Measurements from ENCODE around the gene COP1.

DNA sequence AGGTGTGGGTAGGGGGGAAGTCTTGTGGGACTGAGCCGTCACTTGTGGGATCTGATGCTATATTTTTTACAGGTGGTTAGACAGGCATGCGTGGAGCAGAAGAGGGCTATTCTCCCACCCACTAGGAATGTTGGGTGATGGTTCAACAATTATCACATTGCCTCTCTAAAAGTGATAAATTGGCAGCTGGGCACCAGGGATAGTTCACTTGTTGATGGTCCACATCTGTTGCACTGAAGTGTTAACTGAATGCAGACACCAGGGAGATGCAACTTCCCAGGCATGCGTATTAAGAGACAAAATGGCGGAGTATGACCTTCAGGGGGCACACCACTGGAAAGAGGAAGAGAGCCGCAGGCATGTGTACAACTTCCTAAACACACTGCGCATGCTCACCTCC, 270.4 kb downstream of the COP1 start:
- TF ChIP-seq POLR2AphosphoS5 (IDR thresholded peaks at IDR 0.05) = no peak
- TF ChIP-seq, protein P1, sequence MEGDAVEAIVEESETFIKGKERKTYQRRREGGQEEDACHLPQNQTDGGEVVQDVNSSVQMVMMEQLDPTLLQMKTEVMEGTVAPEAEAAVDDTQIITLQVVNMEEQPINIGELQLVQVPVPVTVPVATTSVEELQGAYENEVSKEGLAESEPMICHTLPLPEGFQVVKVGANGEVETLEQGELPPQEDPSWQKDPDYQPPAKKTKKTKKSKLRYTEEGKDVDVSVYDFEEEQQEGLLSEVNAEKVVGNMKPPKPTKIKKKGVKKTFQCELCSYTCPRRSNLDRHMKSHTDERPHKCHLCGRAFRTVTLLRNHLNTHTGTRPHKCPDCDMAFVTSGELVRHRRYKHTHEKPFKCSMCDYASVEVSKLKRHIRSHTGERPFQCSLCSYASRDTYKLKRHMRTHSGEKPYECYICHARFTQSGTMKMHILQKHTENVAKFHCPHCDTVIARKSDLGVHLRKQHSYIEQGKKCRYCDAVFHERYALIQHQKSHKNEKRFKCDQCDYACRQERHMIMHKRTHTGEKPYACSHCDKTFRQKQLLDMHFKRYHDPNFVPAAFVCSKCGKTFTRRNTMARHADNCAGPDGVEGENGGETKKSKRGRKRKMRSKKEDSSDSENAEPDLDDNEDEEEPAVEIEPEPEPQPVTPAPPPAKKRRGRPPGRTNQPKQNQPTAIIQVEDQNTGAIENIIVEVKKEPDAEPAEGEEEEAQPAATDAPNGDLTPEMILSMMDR (IDR thresholded peaks at IDR 0.05) = no peak
- TF ChIP-seq POLR2A (IDR thresholded peaks at IDR 0.05; ENCODE audit: low read depth) = no peak
